Naive thymus-derived CD4-positive, alpha-beta T cell (primary cell): Measurements from ENCODE around the gene RPS19. TPM values are rescaled to one million over a fixed set of nuclear protein-coding genes. Genes with fewer than 3 reads are reported as not detected.

Experiments
- ATAC-seq: fragments of 150-1000 bp; cut with Tn5 transposase; 2 replicates; pipeline ENCODE4 v1.10.0; 2021; ENCODE audit warnings: mild to moderate bottlenecking, moderate library complexity
- CTCF ChIA-PET: fragments of 350-600 bp; sonication (Branson Sonifier 250); formaldehyde crosslinking; loops from one replicate; lab custom pipeline; 2021; ENCODE audit warnings: antibody characterized with exemption; lab: Charles Lee
- POLR2A ChIA-PET: fragments of 350-600 bp; sonication (Branson Sonifier 250); formaldehyde crosslinking; loops from one replicate; lab custom pipeline; 2021; ENCODE audit warnings: antibody characterized with exemption, inconsistent platforms; lab: Charles Lee
- DNase-seq, 9 donors: peaks; one replicate each; pipeline versions ENCODE4 v3.0.0 to v3.0.0-alpha.2; 2020 to 2022; ENCODE audit warnings: mixed read lengths in 1 of 9
- H3K27ac ChIP-seq: one replicate; pipeline ENCODE4 v1.7.0; 2013; ENCODE audit warnings: mild to moderate bottlenecking, low read depth, low read length, moderate library complexity
- H3K27me3 ChIP-seq, 2 donors: one replicate each; pipeline ENCODE4 v1.7.0; 2013; ENCODE audit warnings: low read length in 2 of 2, mild to moderate bottlenecking in 2 of 2, moderate library complexity in 2 of 2; ENCODE audit not compliant: control insufficient read depth in 2 of 2, insufficient read depth in 2 of 2
- H3K36me3 ChIP-seq, 3 experiments: 1 replicate in 2 of 3; 2 replicates in 1 of 3; pipeline ENCODE4 v1.7.0; 2013; ENCODE audit warnings: low read length in 3 of 3, mild to moderate bottlenecking in 3 of 3, moderate library complexity in 1 of 3; ENCODE audit not compliant: insufficient read depth in 3 of 3, control insufficient read depth in 2 of 3
- H3K4me1 ChIP-seq, 2 donors: one replicate each; pipeline ENCODE4 v1.7.0; 2013; ENCODE audit warnings: low read length in 2 of 2, mild to moderate bottlenecking in 2 of 2, moderate library complexity in 1 of 2; ENCODE audit not compliant: control insufficient read depth in 2 of 2, insufficient read depth in 2 of 2
- H3K4me3 ChIP-seq: 2 replicates; pipeline ENCODE4 v1.7.0; 2013; ENCODE audit warnings: mild to moderate bottlenecking, low read length
- H3K9me3 ChIP-seq, 3 experiments: 1 replicate in 2 of 3; 2 replicates in 1 of 3; pipeline ENCODE4 v1.7.0; 2013; ENCODE audit warnings: low read length in 3 of 3; ENCODE audit not compliant: control insufficient read depth in 2 of 3
- H3K27ac Mint-ChIP-seq, 9 donors: one replicate each; pipeline ENCODE4 v1.8.0; 2020 to 2022; ENCODE audit warnings: mixed read lengths in 9 of 9, mild to moderate bottlenecking in 8 of 9, moderate library complexity in 5 of 9, inconsistent platforms in 2 of 9
- H3K27me3 Mint-ChIP-seq, 5 donors: one replicate each; pipeline ENCODE4 v1.8.0; 2021 to 2022; ENCODE audit warnings: mixed read lengths in 5 of 5, mild to moderate bottlenecking in 1 of 5
- H3K36me3 Mint-ChIP-seq, 5 donors: one replicate each; pipeline ENCODE4 v1.8.0; 2020 to 2022; ENCODE audit warnings: mixed read lengths in 5 of 5, mild to moderate bottlenecking in 3 of 5, inconsistent platforms in 1 of 5
- H3K4me1 Mint-ChIP-seq, 7 donors: one replicate each; pipeline ENCODE4 v1.8.0; 2020 to 2022; ENCODE audit warnings: mixed read lengths in 7 of 7, mild to moderate bottlenecking in 3 of 7, inconsistent platforms in 1 of 7
- H3K4me3 Mint-ChIP-seq, 10 donors: one replicate each; pipeline ENCODE4 v1.8.0; 2020 to 2022; ENCODE audit warnings: mild to moderate bottlenecking in 10 of 10, mixed read lengths in 10 of 10, moderate library complexity in 6 of 10, inconsistent platforms in 2 of 10
- H3K9me3 Mint-ChIP-seq, 11 donors: one replicate each; pipeline ENCODE4 v1.8.0; 2020 to 2022; ENCODE audit warnings: mixed read lengths in 11 of 11, mild to moderate bottlenecking in 4 of 11, inconsistent platforms in 1 of 11, moderate library complexity in 1 of 11
- intact Hi-C, 2 donors: fragments of 100-400 bp; cut with micrococcal nuclease; formaldehyde crosslinking; loops; one replicate each; pipeline ENCODE4 v1.15.1; 2023
- polyA plus RNA-seq, 2 donors: library from polyadenylated mRNA; unstranded; fragments of 300-500 nt; fragmentation: Illumina TruSeq; gene quantifications; one replicate each; pipeline ENCODE4 v1.2.3, GENCODE V29; 2021
- total RNA-seq, 6 experiments: library from RNA in 5 of 6; stranded (reverse) in 5 of 6; gene quantifications; 1 replicate in 5 of 6; 2 replicates in 1 of 6; pipeline ENCODE4 v1.2.3 and lab custom pipeline; 2021 to 2026

The RPS19 gene
- total RNA-seq (1,000 to 10,000 TPM; 2,739 to 3,712 (median 3,396) TPM), polyA plus RNA-seq (1,000 to 10,000 TPM; 6,645 to 7,822 TPM), total RNA-seq (lab: John Stamatoyannopoulos, UW) (880 reads per million, percentile 99 among the genes with 10 or more reads in this experiment)

DNA sequence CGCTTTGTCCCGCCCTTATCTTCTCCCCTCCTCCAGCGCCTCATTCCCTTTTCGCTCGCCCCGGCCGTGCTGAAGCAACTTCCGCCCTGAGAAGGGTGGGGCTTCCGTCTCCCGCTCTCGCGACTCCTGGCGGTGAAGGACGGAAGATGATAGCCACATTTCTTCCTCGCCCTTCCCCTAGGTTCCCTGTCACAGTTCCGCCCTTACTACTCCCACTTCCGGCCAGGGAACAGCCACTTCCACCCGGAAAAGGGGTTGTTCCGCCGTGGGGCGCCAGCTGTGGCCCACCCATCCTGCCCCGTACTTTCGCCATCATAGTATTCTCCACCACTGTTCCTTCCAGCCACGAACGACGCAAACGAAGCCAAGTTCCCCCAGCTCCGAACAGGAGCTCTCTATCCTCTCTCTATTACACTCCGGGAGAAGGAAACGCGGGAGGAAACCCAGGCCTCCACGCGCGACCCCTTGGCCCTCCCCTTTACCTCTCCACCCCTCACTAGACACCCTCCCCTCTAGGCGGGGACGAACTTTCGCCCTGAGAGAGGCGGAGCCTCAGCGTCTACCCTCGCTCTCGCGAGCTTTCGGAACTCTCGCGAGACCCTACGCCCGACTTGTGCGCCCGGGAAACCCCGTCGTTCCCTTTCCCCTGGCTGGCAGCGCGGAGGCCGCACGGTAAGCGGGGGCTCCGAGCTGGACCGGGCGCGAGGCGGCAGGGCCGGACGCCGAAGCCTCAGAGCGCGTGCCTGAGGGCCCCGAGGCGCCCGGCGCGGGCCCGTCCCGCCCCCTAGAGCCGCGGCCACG, at the start of gene RPS19:
RPS19 (plus strand) TSS at position 638 of the 801 bp plus-strand sequence. CDS start 520 bp downstream, outside the sequence.
- Histone ChIP-seq H3K4me1 (peaks cover 39 to 43% of the 10 kb centered on the region in 2 donors), H3K36me3 (peaks cover 11 to 37% (median 14%) of the 10 kb centered on the region in 3 experiments), H3K27me3 (no peaks in the 10 kb centered on the region), H3K4me3 (peak within 1 kb of the TSS; percentile 90), H3K9me3 (no peaks in the 10 kb centered on the region), H3K27ac (peak within 1 kb of the TSS; percentile 89)
- DNase-seq (peak; percentile 95 to 99 (median 98)), ATAC-seq (peak; percentile 92)
- peaks cover 34 to 47% (median 41%) of the 10 kb centered on the region in 7 donors for H3K4me1 Mint-ChIP-seq
- H3K36me3 Mint-ChIP-seq = peaks cover 4 to 40% (median 19%) of the 10 kb centered on the region in 5 donors
- intact Hi-C loops = loop anchor here (1.0 to 2.0 kb wide), 14 partner anchors 11 to 597 kb away; partner anchors contain the start of genes RABAC1 (in 2 of the 2), DEDD2 (in 1 of the 2), PAFAH1B3 (in 1 of the 2) and PRR19 (in 1 of the 2)
- H3K27ac Mint-ChIP-seq = peak within 1 kb of the TSS; percentile 91 to 98 (median 95)
- peak within 1 kb of the TSS; percentile 86 to 95 (median 93) for H3K4me3 Mint-ChIP-seq
- CTCF ChIA-PET = interaction anchor here (0.7 to 3.0 kb wide), 18 partner anchors 13 to 175 kb away, joined by 3 to 38 read pairs (median 6); partner anchors contain the start of gene RABAC1
- peaks cover 0 to 9% (median 0%) of the 10 kb centered on the region in 5 donors for H3K27me3 Mint-ChIP-seq
- no peaks in the 10 kb centered on the region for H3K9me3 Mint-ChIP-seq
- POLR2A ChIA-PET = interaction anchor here (0.7 to 10.0 kb wide), 19 partner anchors 8 to 596 kb away, joined by 3 to 220 read pairs (median 5); partner anchors contain the start of genes ARHGEF1, CD79A, ERFL and RABAC1

DNA sequence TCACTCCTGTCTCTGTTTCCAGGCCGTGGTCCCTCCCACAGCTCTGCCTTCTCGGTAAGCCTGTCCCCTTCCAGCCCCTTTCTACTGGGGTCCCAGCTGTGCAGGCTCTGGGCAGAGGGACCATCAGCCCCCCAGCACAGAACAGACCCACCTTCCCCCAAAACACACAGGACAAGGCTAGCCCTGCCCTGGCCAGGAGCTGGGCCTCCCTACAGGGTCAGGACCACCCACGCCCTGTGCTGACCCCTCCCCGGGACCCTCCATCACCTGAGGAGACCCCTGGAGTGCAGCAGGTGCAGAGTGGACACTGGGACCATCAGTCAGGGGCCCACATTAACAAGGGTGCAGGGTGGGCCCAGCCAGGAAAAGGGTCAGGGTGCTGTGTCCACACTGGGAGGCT, 49.8 kb upstream of the RPS19 start:
- DNase-seq (no peak), ATAC-seq (no peak)
- Mint-ChIP-seq H3K27ac (peak overlapping the region in 1 of 9 donors; percentile 19), H3K9me3 (no peaks in the 10 kb centered on the region), H3K4me1 (peaks cover 11 to 24% (median 16%) of the 10 kb centered on the region in 7 donors), H3K27me3 (peaks cover 0 to 9% (median 5%) of the 10 kb centered on the region in 5 donors), H3K36me3 (no peaks in the 10 kb centered on the region), H3K4me3 (no peak overlapping the region)
- Histone ChIP-seq H3K4me3 (no peak overlapping the region), H3K27me3 (no peaks in the 10 kb centered on the region), H3K36me3 (no peaks in the 10 kb centered on the region), H3K27ac (no peak overlapping the region), H3K9me3 (no peaks in the 10 kb centered on the region), H3K4me1 (no peaks in the 10 kb centered on the region)
- ChIA-PET CTCF (no interaction called here), POLR2A (no interaction called here)
- intact Hi-C loops = no loop called here

DNA sequence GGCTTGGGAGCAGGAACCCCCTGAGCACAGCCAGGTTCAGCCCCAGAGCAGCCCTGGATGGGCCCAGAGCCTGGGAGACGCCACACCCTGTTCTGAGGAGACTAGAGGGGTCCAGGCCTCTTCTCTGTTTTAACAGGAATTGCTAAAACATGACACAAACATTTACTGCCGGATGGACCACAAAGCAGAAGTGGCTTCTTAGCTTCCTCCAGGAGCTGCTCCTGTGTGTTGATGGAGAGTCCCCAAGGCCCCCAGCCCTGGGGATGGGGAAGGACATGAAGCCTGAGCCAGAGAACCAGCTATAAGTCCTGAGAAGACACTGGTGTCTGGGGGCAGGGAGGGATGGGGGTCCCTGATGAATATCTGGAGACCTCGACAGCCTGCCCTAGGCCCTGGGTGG, 49.0 kb upstream of the RPS19 start:
- H3K9me3 ChIP-seq = no peaks in the 10 kb centered on the region
- no peaks in the 10 kb centered on the region for H3K9me3 Mint-ChIP-seq
- POLR2A ChIA-PET = no interaction called here
- intact Hi-C loops = no loop called here
- H3K36me3 Mint-ChIP-seq = no peaks in the 10 kb centered on the region
- no peak overlapping the region for H3K27ac Mint-ChIP-seq
- DNase-seq = no peak
- H3K27me3 ChIP-seq = no peaks in the 10 kb centered on the region
- H3K4me1 ChIP-seq = no peaks in the 10 kb centered on the region
- H3K27me3 Mint-ChIP-seq = peaks cover 0 to 8% (median 4%) of the 10 kb centered on the region in 5 donors
- H3K4me1 Mint-ChIP-seq = peaks cover 9 to 20% (median 13%) of the 10 kb centered on the region in 7 donors
- no peak overlapping the region for H3K4me3 Mint-ChIP-seq
- H3K4me3 ChIP-seq = no peak overlapping the region
- no peak overlapping the region for H3K27ac ChIP-seq
- ATAC-seq = peak; percentile 77
- CTCF ChIA-PET = no interaction called here
- no peaks in the 10 kb centered on the region for H3K36me3 ChIP-seq

- no peaks in the 10 kb centered on the region for H3K36me3 ChIP-seq
- no peaks in the 10 kb centered on the region for H3K36me3 Mint-ChIP-seq
- intact Hi-C loops = no loop called here
- peak overlapping the region in 1 of 9 donors; percentile 3 for H3K27ac Mint-ChIP-seq
- ChIA-PET CTCF (interaction anchor here (0.6 kb wide), 1 partner anchor 185 kb away, joined by 3 read pairs; no protein-coding TSS in a partner anchor), POLR2A (no interaction called here)
- no peak for ATAC-seq
- H3K4me1 ChIP-seq = no peaks in the 10 kb centered on the region
- H3K27ac ChIP-seq = no peak overlapping the region
- no peak for DNase-seq
- H3K4me3 ChIP-seq = no peak overlapping the region
- H3K4me1 Mint-ChIP-seq = peaks cover 9 to 20% (median 13%) of the 10 kb centered on the region in 7 donors
- H3K27me3 Mint-ChIP-seq = peaks cover 0 to 8% (median 4%) of the 10 kb centered on the region in 5 donors
- no peaks in the 10 kb centered on the region for H3K27me3 ChIP-seq
- no peaks in the 10 kb centered on the region for H3K9me3 ChIP-seq
- no peak overlapping the region for H3K4me3 Mint-ChIP-seq
- no peaks in the 10 kb centered on the region for H3K9me3 Mint-ChIP-seq
Observed at GRCh38 chr19:41811981-41812380, 48.1 kb upstream of the RPS19 start.

DNA sequence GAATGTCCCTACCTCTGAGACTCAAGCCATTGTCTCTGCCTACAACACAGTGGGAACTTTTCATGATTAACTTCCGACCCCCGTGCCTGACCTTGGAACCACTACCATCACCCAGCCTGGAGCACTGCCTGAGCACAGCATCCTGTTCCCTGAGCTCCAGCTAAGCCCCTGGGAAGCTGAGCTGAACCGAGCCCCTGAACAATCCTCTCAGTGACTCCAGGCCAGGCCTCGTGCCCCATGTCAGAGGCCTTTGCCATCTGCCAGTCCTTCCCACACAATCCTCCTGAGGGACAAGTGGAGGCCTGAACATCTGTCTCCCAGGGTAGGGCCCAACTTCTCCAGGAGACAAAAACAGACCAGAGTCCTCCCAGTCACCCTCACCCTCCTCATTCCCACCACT, 46.1 kb upstream of the RPS19 start:
- no peak overlapping the region for H3K27ac Mint-ChIP-seq
- CTCF ChIA-PET = interaction anchor here (0.5 kb wide), 1 partner anchor 672 kb away, joined by 4 read pairs; no protein-coding TSS in a partner anchor
- Histone ChIP-seq H3K4me3 (no peak overlapping the region), H3K27me3 (no peaks in the 10 kb centered on the region), H3K27ac (no peak overlapping the region), H3K4me1 (no peaks in the 10 kb centered on the region), H3K36me3 (no peaks in the 10 kb centered on the region), H3K9me3 (no peaks in the 10 kb centered on the region)
- H3K4me3 Mint-ChIP-seq = no peak overlapping the region
- H3K9me3 Mint-ChIP-seq = no peaks in the 10 kb centered on the region
- ATAC-seq (no peak), DNase-seq (no peak)
- no peaks in the 10 kb centered on the region for H3K36me3 Mint-ChIP-seq
- H3K4me1 Mint-ChIP-seq = peaks cover 8 to 16% (median 13%) of the 10 kb centered on the region in 7 donors
- intact Hi-C loops = no loop called here
- H3K27me3 Mint-ChIP-seq = peaks cover 0 to 11% (median 0%) of the 10 kb centered on the region in 5 donors
- POLR2A ChIA-PET = interaction anchor here (0.6 kb wide), 1 partner anchor 23 kb away, joined by 5 read pairs; no protein-coding TSS in a partner anchor

- ChIA-PET POLR2A (interaction anchor here (0.5 kb wide), 1 partner anchor 292 kb away, joined by 3 read pairs; no protein-coding TSS in a partner anchor), CTCF (no interaction called here)
- no peak for ATAC-seq
- peaks cover 0 to 14% (median 0%) of the 10 kb centered on the region in 5 donors for H3K27me3 Mint-ChIP-seq
- no peak overlapping the region for H3K27ac ChIP-seq
- intact Hi-C loops = no loop called here
- H3K4me1 Mint-ChIP-seq = peaks cover 5 to 16% (median 13%) of the 10 kb centered on the region in 7 donors
- no peak for DNase-seq
- H3K9me3 ChIP-seq = no peaks in the 10 kb centered on the region
- no peaks in the 10 kb centered on the region for H3K9me3 Mint-ChIP-seq
- no peaks in the 10 kb centered on the region for H3K27me3 ChIP-seq
- H3K27ac Mint-ChIP-seq = peak overlapping the region in 1 of 9 donors; percentile 55
- H3K4me3 Mint-ChIP-seq = no peak overlapping the region
- no peaks in the 10 kb centered on the region for H3K36me3 ChIP-seq
- no peaks in the 10 kb centered on the region for H3K36me3 Mint-ChIP-seq
- no peaks in the 10 kb centered on the region for H3K4me1 ChIP-seq
- no peak overlapping the region for H3K4me3 ChIP-seq
Observed at GRCh38 chr19:41815301-41815700, 44.8 kb upstream of the RPS19 start.
